Measurements from ENCODE around the gene EXOC4.
"Not testable (repeated sequence)": the region's sequence is repeated elsewhere in the genome, so short reads cannot be mapped to it uniquely, and the experiment has no call there.

Gene EXOC4

GRCh38 chr7:133851411-133851810 is 598.5 kb downstream of the EXOC4 start:
- DNase-seq, result no peak

- no peak for DNase-seq
Measured at GRCh38 chr7:133853706-133854276, 600.9 kb downstream of the EXOC4 start.

- no peak for DNase-seq
Measured at GRCh38 chr7:133854739-133855138, 601.9 kb downstream of the EXOC4 start.

GRCh38 chr7:133857376-133858119 is 604.7 kb downstream of the EXOC4 start:
- no peak for DNase-seq

GRCh38 chr7:133858311-133858710 is 605.4 kb downstream of the EXOC4 start:
- DNase-seq, result no peak

GRCh38 chr7:133859231-133859630 is 606.4 kb downstream of the EXOC4 start:
- DNase-seq, result no peak

- no peak for DNase-seq
Measured at GRCh38 chr7:133859871-133860450, 607.1 kb downstream of the EXOC4 start.

GRCh38 chr7:133860628-133861335 is 607.9 kb downstream of the EXOC4 start:
- DNase-seq, result no peak

- no peak for DNase-seq
Measured at GRCh38 chr7:133861876-133862275, 609.0 kb downstream of the EXOC4 start.

GRCh38 chr7:133863362-133864061 is 610.6 kb downstream of the EXOC4 start:
- no peak for DNase-seq

GRCh38 chr7:133869556-133869955 is 616.7 kb downstream of the EXOC4 start:
- no peak for DNase-seq

GRCh38 chr7:133871757-133872156 is 618.9 kb downstream of the EXOC4 start:
- no peak for DNase-seq

GRCh38 chr7:133873187-133873586 is 620.3 kb downstream of the EXOC4 start:
- DNase-seq, result no peak

- no peak for DNase-seq
Measured at GRCh38 chr7:133873631-133874030, 620.8 kb downstream of the EXOC4 start.

- DNase-seq, result no peak
Measured at GRCh38 chr7:133883591-133883990, 630.7 kb downstream of the EXOC4 start.

- DNase-seq, result no peak
Measured at GRCh38 chr7:133885213-133885612, 632.3 kb downstream of the EXOC4 start.

GRCh38 chr7:133886086-133886485 is 633.2 kb downstream of the EXOC4 start:
- no peak for DNase-seq

- DNase-seq, result no peak
Measured at GRCh38 chr7:133886797-133887196, 633.9 kb downstream of the EXOC4 start.

GRCh38 chr7:133887459-133887858 is 634.6 kb downstream of the EXOC4 start:
- DNase-seq, result no peak

GRCh38 chr7:133888061-133888930 is 635.4 kb downstream of the EXOC4 start:
- no peak for DNase-seq

- DNase-seq, result no peak
Measured at GRCh38 chr7:133904776-133905175, 651.9 kb downstream of the EXOC4 start.

GRCh38 chr7:133906553-133906952 is 653.7 kb downstream of the EXOC4 start:
- DNase-seq, result not testable (repeated sequence)
